ENCODE measurements around the gene STKLD1.

Gene STKLD1

DNA sequence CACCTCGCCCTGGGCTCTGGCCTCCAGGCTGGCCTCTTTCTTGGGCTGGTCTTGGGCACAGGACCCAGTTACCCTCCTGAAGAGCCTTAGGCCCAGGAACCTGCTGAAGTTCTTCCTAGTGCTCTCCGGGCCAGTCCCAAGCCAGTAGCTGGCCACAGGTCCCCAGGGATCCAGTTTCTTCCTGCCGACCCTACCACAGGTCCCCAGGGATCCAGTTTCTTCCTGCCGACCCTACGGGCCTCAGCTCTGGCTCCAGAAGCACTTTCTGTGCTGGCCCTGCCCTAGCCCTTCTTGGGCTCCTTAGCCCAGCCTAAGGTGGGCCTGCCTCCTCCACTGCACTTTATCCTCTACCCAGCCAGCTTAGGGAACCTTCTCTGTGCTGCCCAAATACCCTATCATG, 65.4 kb downstream of the STKLD1 start:
- TF ChIP-seq EGR1 (IDR thresholded peaks at IDR 0.05) (no peak), ZBTB7A (IDR thresholded peaks at IDR 0.05; ENCODE audit: low read depth) (no peak), CREB1 (IDR thresholded peaks at IDR 0.05; ENCODE audit: low read depth) (no peak), YY1 (IDR thresholded peaks at IDR 0.05; ENCODE audit: low read depth) (no peak), REST (IDR thresholded peaks at IDR 0.05; ENCODE audit: low read depth) (no peak), TEAD4 (IDR thresholded peaks at IDR 0.05) (no peak), RAD21 (IDR thresholded peaks at IDR 0.05; ENCODE audit: low read depth) (no peak), USF1 (IDR thresholded peaks at IDR 0.05) (no peak)
- TF ChIP-seq, protein P1, sequence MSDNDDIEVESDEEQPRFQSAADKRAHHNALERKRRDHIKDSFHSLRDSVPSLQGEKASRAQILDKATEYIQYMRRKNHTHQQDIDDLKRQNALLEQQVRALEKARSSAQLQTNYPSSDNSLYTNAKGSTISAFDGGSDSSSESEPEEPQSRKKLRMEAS (IDR thresholded peaks at IDR 0.05), result no peak

DNA sequence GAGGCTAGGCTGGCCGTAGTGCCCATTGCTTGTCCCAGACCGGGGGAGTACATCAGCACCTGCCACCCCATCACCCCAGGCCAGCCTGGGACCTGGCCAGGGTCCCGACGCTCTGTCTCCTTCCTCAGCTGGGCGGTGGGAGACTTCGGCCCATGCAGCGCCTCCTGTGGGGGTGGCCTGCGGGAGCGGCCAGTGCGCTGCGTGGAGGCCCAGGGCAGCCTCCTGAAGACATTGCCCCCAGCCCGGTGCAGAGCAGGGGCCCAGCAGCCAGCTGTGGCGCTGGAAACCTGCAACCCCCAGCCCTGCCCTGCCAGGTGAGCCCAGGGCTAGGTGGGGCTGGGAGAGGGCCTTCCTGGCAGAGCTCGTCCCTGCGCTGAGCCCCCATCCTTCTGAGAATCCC, 67.1 kb downstream of the STKLD1 start:
- TF ChIP-seq TAF1 (IDR thresholded peaks at IDR 0.05; ENCODE audit: low read depth) (no peak), TEAD4 (IDR thresholded peaks at IDR 0.05) (no peak), TCF12 (IDR thresholded peaks at IDR 0.05; ENCODE audit: low read depth) (no peak), YY1 (IDR thresholded peaks at IDR 0.05; ENCODE audit: low read depth) (no peak), REST (IDR thresholded peaks at IDR 0.05; ENCODE audit: low read depth) (no peak), ZBTB7A (IDR thresholded peaks at IDR 0.05; ENCODE audit: low read depth) (no peak), EP300 (IDR thresholded peaks at IDR 0.05; ENCODE audit: borderline replicate concordance) (no peak), EGR1 (IDR thresholded peaks at IDR 0.05) (no peak), FOXM1 (IDR thresholded peaks at IDR 0.05; ENCODE audit: borderline replicate concordance, low read depth) (no peak), NFIC (IDR thresholded peaks at IDR 0.05) (no peak), CEBPB (IDR thresholded peaks at IDR 0.05) (no peak), USF1 (IDR thresholded peaks at IDR 0.05) (no peak), CREB1 (IDR thresholded peaks at IDR 0.05; ENCODE audit: low read depth) (no peak), RAD21 (IDR thresholded peaks at IDR 0.05; ENCODE audit: low read depth) (no peak)
- TF ChIP-seq, protein P1 (IDR thresholded peaks at IDR 0.05), result no peak

GRCh38 chr9:133443982-133444381, 67.8 kb downstream of the STKLD1 start:
- TF ChIP-seq NFIC (IDR thresholded peaks at IDR 0.05) (no peak), ZBTB7A (IDR thresholded peaks at IDR 0.05; ENCODE audit: low read depth) (no peak), YY1 (IDR thresholded peaks at IDR 0.05; ENCODE audit: low read depth) (no peak), REST (IDR thresholded peaks at IDR 0.05; ENCODE audit: low read depth) (no peak), FOXM1 (IDR thresholded peaks at IDR 0.05; ENCODE audit: borderline replicate concordance, low read depth) (no peak), CEBPB (IDR thresholded peaks at IDR 0.05) (no peak), USF1 (IDR thresholded peaks at IDR 0.05) (no peak), EGR1 (IDR thresholded peaks at IDR 0.05) (no peak), RAD21 (IDR thresholded peaks at IDR 0.05; ENCODE audit: low read depth) (no peak), EP300 (IDR thresholded peaks at IDR 0.05; ENCODE audit: borderline replicate concordance) (no peak), CREB1 (IDR thresholded peaks at IDR 0.05; ENCODE audit: low read depth) (no peak), TCF12 (IDR thresholded peaks at IDR 0.05; ENCODE audit: low read depth) (no peak), TAF1 (IDR thresholded peaks at IDR 0.05; ENCODE audit: low read depth) (no peak), TEAD4 (IDR thresholded peaks at IDR 0.05) (no peak)
- TF ChIP-seq, protein P1 (IDR thresholded peaks at IDR 0.05), result no peak

Data from Ishikawa (cell line).